Esophagus muscularis mucosa (tissue), 3 donors: ENCODE measurements around the gene TLR8.

ENCODE experiments used
- POLR2A ChIP-seq: fragments of 450-650 bp; IDR thresholded peaks from one replicate; pipeline ENCODE4 v1.6.1; 2017; ENCODE audit warnings: antibody characterized with exemption, moderate library complexity, mild to moderate bottlenecking, low read depth
- POLR2AphosphoS5 ChIP-seq, 2 donors: sonication (generic); formaldehyde crosslinking; IDR thresholded peaks; one replicate each; pipeline ENCODE4 v1.6.1; 2017; ENCODE audit warnings: antibody characterized with exemption in 2 of 2
- TF ChIP-seq, protein P1 (sequence below), 3 experiments: fragments of 200-600 bp in 2 of 3; fragments of 450-650 bp in 1 of 3; sonication (generic) in 2 of 3; IDR thresholded peaks; one replicate each; pipeline ENCODE4 v1.5.1; 2017 to 2019; ENCODE audit warnings: antibody characterized with exemption in 3 of 3, mild to moderate bottlenecking in 2 of 3, moderate library complexity in 1 of 3

DNA sequence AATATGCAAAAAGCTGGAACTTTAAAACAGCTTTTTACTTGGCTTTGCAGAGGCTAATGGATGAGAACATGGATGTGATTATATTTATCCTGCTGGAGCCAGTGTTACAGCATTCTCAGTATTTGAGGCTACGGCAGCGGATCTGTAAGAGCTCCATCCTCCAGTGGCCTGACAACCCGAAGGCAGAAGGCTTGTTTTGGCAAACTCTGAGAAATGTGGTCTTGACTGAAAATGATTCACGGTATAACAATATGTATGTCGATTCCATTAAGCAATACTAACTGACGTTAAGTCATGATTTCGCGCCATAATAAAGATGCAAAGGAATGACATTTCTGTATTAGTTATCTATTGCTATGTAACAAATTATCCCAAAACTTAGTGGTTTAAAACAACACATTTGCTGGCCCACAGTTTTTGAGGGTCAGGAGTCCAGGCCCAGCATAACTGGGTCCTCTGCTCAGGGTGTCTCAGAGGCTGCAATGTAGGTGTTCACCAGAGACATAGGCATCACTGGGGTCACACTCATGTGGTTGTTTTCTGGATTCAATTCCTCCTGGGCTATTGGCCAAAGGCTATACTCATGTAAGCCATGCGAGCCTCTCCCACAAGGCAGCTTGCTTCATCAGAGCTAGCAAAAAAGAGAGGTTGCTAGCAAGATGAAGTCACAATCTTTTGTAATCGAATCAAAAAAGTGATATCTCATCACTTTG, 15.6 kb downstream of the TLR8 start:
- TF ChIP-seq, protein P1, sequence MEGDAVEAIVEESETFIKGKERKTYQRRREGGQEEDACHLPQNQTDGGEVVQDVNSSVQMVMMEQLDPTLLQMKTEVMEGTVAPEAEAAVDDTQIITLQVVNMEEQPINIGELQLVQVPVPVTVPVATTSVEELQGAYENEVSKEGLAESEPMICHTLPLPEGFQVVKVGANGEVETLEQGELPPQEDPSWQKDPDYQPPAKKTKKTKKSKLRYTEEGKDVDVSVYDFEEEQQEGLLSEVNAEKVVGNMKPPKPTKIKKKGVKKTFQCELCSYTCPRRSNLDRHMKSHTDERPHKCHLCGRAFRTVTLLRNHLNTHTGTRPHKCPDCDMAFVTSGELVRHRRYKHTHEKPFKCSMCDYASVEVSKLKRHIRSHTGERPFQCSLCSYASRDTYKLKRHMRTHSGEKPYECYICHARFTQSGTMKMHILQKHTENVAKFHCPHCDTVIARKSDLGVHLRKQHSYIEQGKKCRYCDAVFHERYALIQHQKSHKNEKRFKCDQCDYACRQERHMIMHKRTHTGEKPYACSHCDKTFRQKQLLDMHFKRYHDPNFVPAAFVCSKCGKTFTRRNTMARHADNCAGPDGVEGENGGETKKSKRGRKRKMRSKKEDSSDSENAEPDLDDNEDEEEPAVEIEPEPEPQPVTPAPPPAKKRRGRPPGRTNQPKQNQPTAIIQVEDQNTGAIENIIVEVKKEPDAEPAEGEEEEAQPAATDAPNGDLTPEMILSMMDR (IDR thresholded peaks at IDR 0.05), result no peak
- TF ChIP-seq POLR2A (no peak), POLR2AphosphoS5 (IDR thresholded peaks at IDR 0.05) (no peak)
